ENCODE measurements around the gene AMT.

Gene AMT

GRCh38 chr3:49387721-49388120 is 34.6 kb downstream of the AMT start:
- DNase-seq, result no peak

DNA sequence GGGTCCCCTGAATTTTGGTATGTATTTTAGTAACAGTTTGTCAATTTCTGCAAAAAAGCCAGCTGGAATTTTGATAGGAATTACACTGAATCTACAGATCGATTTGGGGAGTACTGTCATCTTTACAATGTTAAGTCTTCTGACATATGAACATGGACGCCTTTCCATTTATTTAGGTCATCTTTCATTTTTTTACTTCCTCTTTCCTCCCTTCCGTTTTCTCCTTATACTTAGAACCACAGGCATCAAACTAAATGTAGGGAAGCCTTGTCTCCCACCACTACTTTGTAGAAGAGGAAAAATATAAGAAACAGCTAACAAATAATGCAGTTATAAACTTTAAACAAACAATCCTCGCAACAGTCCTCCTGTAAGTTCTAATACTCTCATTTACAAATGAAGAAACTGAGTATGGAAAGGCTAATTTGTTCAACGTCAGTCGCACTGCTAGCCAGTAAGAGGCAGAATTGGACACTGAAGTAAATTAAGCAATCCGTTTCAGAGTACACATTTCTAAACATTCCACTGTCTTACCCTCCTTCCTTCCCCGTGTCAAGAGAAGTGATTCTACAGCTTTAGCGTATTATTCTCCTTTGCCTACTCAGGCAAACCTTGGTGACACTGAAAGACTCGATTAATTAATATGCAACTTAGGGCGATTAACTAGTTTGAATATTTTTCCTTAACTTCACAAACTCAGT is 36.1 kb downstream of the AMT start:
- DNase-seq, result no peak

DNA sequence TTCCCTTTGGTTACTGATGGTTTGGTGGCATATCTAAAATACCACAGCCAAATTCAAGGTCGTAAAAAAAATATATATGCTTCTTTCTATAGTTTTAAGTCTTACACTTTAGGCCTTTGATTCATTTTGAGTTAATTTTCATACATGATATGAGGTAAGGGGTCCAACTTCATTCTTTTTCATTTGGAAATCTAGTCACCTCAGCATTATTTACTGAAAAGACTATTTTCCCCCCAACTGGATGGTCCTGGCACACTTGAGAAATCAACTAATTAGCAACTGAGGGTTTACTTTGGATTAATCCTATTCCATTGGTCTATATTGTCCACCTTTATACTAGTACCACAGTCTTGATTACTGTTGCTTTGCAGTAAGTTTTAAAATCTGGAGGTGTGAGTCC is 36.7 kb downstream of the AMT start:
- DNase-seq, result no peak

DNA sequence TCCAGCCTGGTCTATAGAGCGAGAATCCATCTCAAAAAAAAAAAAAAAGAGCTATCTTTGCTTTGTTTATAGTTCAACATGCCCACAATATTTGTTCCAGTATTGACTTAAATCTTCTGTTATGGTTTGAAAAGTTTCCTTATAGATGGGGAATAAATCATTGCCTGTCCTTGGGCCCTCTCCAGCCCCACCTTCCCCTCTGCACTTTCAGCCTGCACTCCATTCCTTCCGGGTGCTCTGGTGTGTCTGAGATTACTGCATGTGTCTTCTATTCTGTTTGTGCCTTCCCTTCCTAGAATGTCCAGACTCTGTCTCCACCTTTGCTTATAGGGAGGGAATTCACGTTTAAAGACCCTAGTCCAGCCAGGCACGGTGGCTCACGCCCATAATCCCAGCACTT is 38.9 kb downstream of the AMT start:
- DNase-seq, result no peak

DNA sequence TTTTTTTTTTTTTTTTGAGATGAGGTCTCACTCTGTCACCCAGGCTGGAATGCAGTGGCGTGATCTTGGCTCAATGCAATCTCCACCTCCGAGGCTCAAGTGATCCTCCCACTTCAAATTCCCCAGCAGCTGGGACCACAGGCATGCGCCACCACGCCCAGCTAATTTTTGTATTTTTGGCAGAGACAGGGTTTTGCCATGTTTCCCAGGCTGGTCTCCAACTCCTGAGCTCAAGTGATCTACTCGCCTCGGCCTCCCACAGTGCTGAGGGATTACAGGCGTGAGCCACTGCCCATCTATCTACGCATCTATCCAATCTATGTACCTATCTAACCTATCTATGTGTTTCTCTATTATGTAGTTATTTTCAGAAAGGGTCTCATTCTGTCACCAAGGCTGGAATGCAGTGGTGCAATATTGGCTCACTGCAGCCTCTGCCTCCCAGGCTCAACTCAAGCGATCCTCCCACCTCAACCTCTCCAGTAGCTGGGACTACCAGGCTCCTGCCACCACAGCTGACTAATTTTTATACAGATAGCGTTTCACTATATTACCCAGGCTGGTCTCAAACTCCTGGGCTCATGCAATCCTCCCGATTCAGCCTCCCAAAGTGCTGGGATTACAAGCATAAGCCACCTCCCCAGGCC is 43.9 kb downstream of the AMT start:
- DNase-seq, result no peak

GRCh38 chr3:49377483-49377882 is 44.8 kb downstream of the AMT start:
- DNase-seq, result no peak

- DNase-seq, result no peak
Observed at GRCh38 chr3:49371946-49372345, 50.3 kb downstream of the AMT start.

- DNase-seq, result no peak
Observed at GRCh38 chr3:49370585-49371290, 51.5 kb downstream of the AMT start.

All from activated naive CD4-positive, alpha-beta T cell (primary cell).